ENCODE results near the gene SNX24. TPM values are rescaled to one million over a fixed set of nuclear protein-coding genes. Genes with fewer than 3 reads are reported as not detected.

Gene SNX24
- total and polyA plus RNA-seq, 2 of the 4 experiments (the other 2 are of a cell fraction) = 13.8 to 15.0 TPM

GRCh38 chr5:122954719-122955118 lies 109.3 kb downstream of the SNX24 start:
- no peaks in the 10 kb centered on the region for H3K9me3 ChIP-seq (ENCODE audit: control insufficient read depth, insufficient read depth, low read length)
- no peaks in the 10 kb centered on the region for H3K27me3 ChIP-seq (ENCODE audit: control insufficient read depth, insufficient read depth, low read length)
- no peak overlapping the region for H4K91ac ChIP-seq (ENCODE audit: insufficient read depth, low read depth, low read length)
- H4K8ac ChIP-seq (ENCODE audit: low read depth in 2 of 2, low read length in 2 of 2) = no peak overlapping the region
- TF ChIP-seq CHD1 (IDR thresholded peaks at IDR 0.05; ENCODE audit: low read depth, low read length) = no peak
- TF ChIP-seq USF2 (IDR thresholded peaks at IDR 0.05; ENCODE audit: low read depth, low read length) = no peak
- TF ChIP-seq CEBPB (IDR thresholded peaks at IDR 0.05; ENCODE audit: low read depth, low read length) = no peak
- no peak for TF ChIP-seq MAFK (IDR thresholded peaks at IDR 0.05; ENCODE audit: low read depth, low read length)
- no peak for TF ChIP-seq MXI1 (IDR thresholded peaks at IDR 0.05; ENCODE audit: borderline replicate concordance, low read depth, low read length)
- no peak for TF ChIP-seq BHLHE40 (IDR thresholded peaks at IDR 0.05; ENCODE audit: low read depth, low read length)
- TF ChIP-seq NFE2L2 (IDR thresholded peaks at IDR 0.05; ENCODE audit: low read depth, low read length) = no peak
- TF ChIP-seq ELK1 (IDR thresholded peaks at IDR 0.05; ENCODE audit: borderline replicate concordance, low read depth, low read length) = no peak
- no peak for TF ChIP-seq POLR2A (IDR thresholded peaks at IDR 0.05; ENCODE audit: low read depth, low read length)
- no peak for TF ChIP-seq FOS (IDR thresholded peaks at IDR 0.05; ENCODE audit: low read depth, low read length)
- TF ChIP-seq RFX5 (IDR thresholded peaks at IDR 0.05; ENCODE audit: low read depth, low read length) = no peak
- no peak for TF ChIP-seq RAD21 (IDR thresholded peaks at IDR 0.05; ENCODE audit: low read length)
- no peak overlapping the region for H2AK5ac ChIP-seq (ENCODE audit: low read depth, low read length)
- no peak overlapping the region for H2BK20ac ChIP-seq (ENCODE audit: low read depth, low read length)
- CTCF ChIA-PET = no interaction called here
- H2AFZ ChIP-seq (replicated peaks; ENCODE audit: low read length, poor library complexity) = no peak overlapping the region
- ATAC-seq (ENCODE audit: low read depth) (no peak), DNase-seq (no peak)
- H3K9me1 ChIP-seq (ENCODE audit: insufficient read depth, low read length) = no peaks in the 10 kb centered on the region
- POLR2A ChIA-PET (ENCODE audit: unreplicated experiment) = no interaction called here
- no peak overlapping the region for H3K14ac ChIP-seq (replicated peaks; ENCODE audit: low read depth, low read length)
- no peak overlapping the region for H2BK5ac ChIP-seq (ENCODE audit: low read depth, low read length, poor library complexity, severe bottlenecking)
- no peaks in the 10 kb centered on the region for H3K4me1 ChIP-seq (ENCODE audit: control insufficient read depth, insufficient read depth, low read length)
- no peak overlapping the region for H3K4ac ChIP-seq (ENCODE audit: low read depth, low read length)
- intact Hi-C loops (cut with micrococcal nuclease) = no loop called here
- no peaks in the 10 kb centered on the region; a peak in 1 of 4 replicates for H3K79me1 ChIP-seq (ENCODE audit: low read depth in 1 of 2, low read length in 2 of 2)
- H3K56ac ChIP-seq (ENCODE audit: extremely low read depth, insufficient read depth, low read length) = no peak overlapping the region
- no peak overlapping the region for H3K27ac ChIP-seq (ENCODE audit: insufficient read depth, low read length)
- H3K4me3 ChIP-seq (ENCODE audit: insufficient read depth, low read depth, low read length) = no peak overlapping the region
- no peak overlapping the region for H2BK15ac ChIP-seq (ENCODE audit: low read depth, low read length)
- no peak overlapping the region for H4K5ac ChIP-seq (ENCODE audit: low read depth, low read length)
- no peak overlapping the region for H3K23ac ChIP-seq (ENCODE audit: low read depth, low read length)
- H3K36me3 ChIP-seq (ENCODE audit: control insufficient read depth, insufficient read depth, low read length) = peaks cover 3% of the 10 kb centered on the region; the same call in 1 of the 2 replicates
- no peaks in the 10 kb centered on the region for H4K20me1 ChIP-seq (ENCODE audit: insufficient read depth, low read length)
- H3K18ac ChIP-seq (ENCODE audit: low read depth, low read length) = no peak overlapping the region
- H2AK9ac ChIP-seq (replicated peaks; ENCODE audit: low read depth, low read length, poor library complexity) = no peak overlapping the region
- BruUV-seq (replicated peaks) = no TSS peak
- in situ Hi-C loops (cut with MboI; ENCODE audit: low sequenced_read_pairs) = no loop called here
- no peak overlapping the region for H3K4me2 ChIP-seq (ENCODE audit: low read depth, low read length)
- dilution Hi-C loops (cut with HindIII; ENCODE audit: low sequenced_read_pairs, unreplicated experiment) = no loop called here
- no peak overlapping the region for H2BK120ac ChIP-seq (ENCODE audit: low read depth, low read length)
- H3K9ac ChIP-seq (ENCODE audit: low read depth, low read length) = no peak overlapping the region
